ENCODE data around the gene PRG2. TPM values are rescaled to one million over a fixed set of nuclear protein-coding genes. Genes with fewer than 3 reads are reported as not detected.
"Not testable (repeated sequence)": the region's sequence is repeated elsewhere in the genome, so short reads cannot be mapped to it uniquely, and the experiment has no call there.

PRG2 gene
- total RNA-seq, 2 experiments from 2014 or later = 1.8 to 2.2 TPM

DNA sequence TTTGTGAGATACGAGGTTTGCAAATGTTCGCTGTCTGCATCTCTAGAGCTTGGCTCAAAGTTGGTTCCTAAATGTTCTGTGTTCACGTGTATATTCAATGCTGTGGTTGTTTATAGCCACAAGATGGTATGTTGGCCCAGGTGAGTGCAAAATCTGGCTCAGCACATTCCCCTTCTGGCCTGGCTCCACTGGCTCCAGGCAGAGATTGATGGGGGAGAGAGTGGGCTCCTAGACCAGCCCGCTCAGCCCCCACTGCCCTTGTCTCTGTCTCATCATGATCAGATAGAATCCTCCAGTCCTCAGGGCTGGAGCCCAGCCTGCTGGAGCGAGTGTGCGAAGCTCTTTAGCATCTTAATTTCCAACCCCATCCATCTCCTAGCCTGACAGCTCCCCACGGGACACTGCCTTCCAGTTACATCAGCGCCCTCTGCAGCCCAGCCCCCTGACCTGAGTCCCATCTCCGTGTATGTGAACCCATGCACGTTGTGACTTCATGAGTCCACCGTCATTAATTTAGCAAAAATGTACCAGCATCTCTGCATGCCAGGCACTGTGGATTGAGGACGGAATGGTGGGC lies 50.3 kb downstream of the PRG2 start:
- intact Hi-C loops (cut with micrococcal nuclease) = loop anchor here (5.0 to 10.0 kb wide), 2 partner anchors 462 to 495 kb away; no protein-coding TSS in a partner anchor
- no peaks in the 10 kb centered on the region for H3K36me3 Mint-ChIP-seq
- ChIA-PET POLR2A (no interaction called here), CTCF (interaction anchor here (0.7 to 1.4 kb wide), 3 partner anchors 152 to 305 kb away, joined by 3 to 8 read pairs (median 3); no protein-coding TSS in a partner anchor)
- no peaks in the 10 kb centered on the region for H3K27me3 Mint-ChIP-seq
- no peak overlapping the region for H3K27ac Mint-ChIP-seq
- no peak overlapping the region for H3K4me3 Mint-ChIP-seq
- H3K9me3 Mint-ChIP-seq = no peaks in the 10 kb centered on the region
- no peak for DNase-seq
- H3K4me1 Mint-ChIP-seq (ENCODE audit: low read depth) = peaks cover 10% of the 10 kb centered on the region

- no peak overlapping the region for H3K27ac Mint-ChIP-seq
- intact Hi-C loops (cut with micrococcal nuclease) = loop anchor here (5.0 kb wide), 2 partner anchors 228 to 308 kb away; partner anchors contain the start of genes UBE2L6 and YPEL4
- CTCF ChIA-PET = interaction anchor here (1.4 to 4.8 kb wide), 2 partner anchors 14 to 305 kb away, joined by 8 to 28 read pairs; partner anchors contain the start of gene TNKS1BP1
- no peak for DNase-seq
- H3K4me1 Mint-ChIP-seq (ENCODE audit: low read depth) = peaks cover 17% of the 10 kb centered on the region
- H3K4me3 Mint-ChIP-seq = no peak overlapping the region
- POLR2A ChIA-PET = interaction anchor here (0.6 kb wide), 1 partner anchor 126 kb away, joined by 3 read pairs; no protein-coding TSS in a partner anchor
- H3K36me3 Mint-ChIP-seq = peaks cover 5% of the 10 kb centered on the region
- H3K9me3 Mint-ChIP-seq = no peaks in the 10 kb centered on the region
- H3K27me3 Mint-ChIP-seq = no peaks in the 10 kb centered on the region
Measured at GRCh38 chr11:57339328-57339727, 51.1 kb downstream of the PRG2 start.

- no peak within 1 kb of the TSS for H3K27ac Mint-ChIP-seq
- H3K4me1 Mint-ChIP-seq (ENCODE audit: low read depth) = peaks cover 29% of the 10 kb centered on the region
- intact Hi-C loops (cut with micrococcal nuclease) = loop anchor here (5.0 kb wide), 2 partner anchors 229 to 309 kb away; partner anchors contain the start of genes UBE2L6 and YPEL4
- ChIA-PET POLR2A (no interaction called here), CTCF (interaction anchor here (0.7 to 4.8 kb wide), 5 partner anchors 13 to 303 kb away, joined by 3 to 28 read pairs (median 3); partner anchors contain the start of gene TNKS1BP1)
- no peak within 1 kb of the TSS for H3K4me3 Mint-ChIP-seq
- peaks cover 12% of the 10 kb centered on the region for H3K36me3 Mint-ChIP-seq
- H3K27me3 Mint-ChIP-seq = no peaks in the 10 kb centered on the region
- DNase-seq = no peak
- H3K9me3 Mint-ChIP-seq = no peaks in the 10 kb centered on the region
Measured at GRCh38 chr11:57338142-57338541, 52.3 kb downstream of the PRG2 start, which contains the start of gene P2RX3. Gene P2RX3, plus strand, starts transcription at chr11:57338352. Its CDS starts 199 bp downstream, at chr11:57338551.

- H3K4me1 Mint-ChIP-seq (ENCODE audit: low read depth) = peaks cover 39% of the 10 kb centered on the region
- H3K9me3 Mint-ChIP-seq, H3K27me3 Mint-ChIP-seq, DNase-seq: not testable (repeated sequence)
- peak overlapping the region; percentile 98 for H3K27ac Mint-ChIP-seq
- peaks cover 24% of the 10 kb centered on the region for H3K36me3 Mint-ChIP-seq
- intact Hi-C loops (cut with micrococcal nuclease) = loop anchor here (1.0 to 5.0 kb wide), 3 partner anchors 193 to 310 kb away; partner anchors contain the start of genes TIMM10, UBE2L6 and YPEL4
- ChIA-PET CTCF (interaction anchor here (0.6 to 4.8 kb wide), 4 partner anchors 9 to 190 kb away, joined by 3 to 28 read pairs (median 6); partner anchors contain the start of gene TNKS1BP1), POLR2A (interaction anchor here (0.9 kb wide), 1 partner anchor 11 kb away, joined by 4 read pairs; the partner anchor contains the start of gene TNKS1BP1)
- peak overlapping the region; percentile 91 for H3K4me3 Mint-ChIP-seq
Measured at GRCh38 chr11:57336856-57337255, 53.6 kb downstream of the PRG2 start.

Other genes with a start within 250 kb of the PRG2 start
- gene LRRC55, start 208.7 kb downstream of the PRG2 start, total RNA-seq = not detected
- not detected for gene APLNR, start 153.4 kb downstream of the PRG2 start, total RNA-seq
- 10 to 100 TPM; 14.0 to 15.1 TPM for gene TNKS1BP1, start 65.7 kb downstream of the PRG2 start, total RNA-seq
- 100 to 1,000 TPM; 256 to 262 TPM for gene SSRP1, start 54.8 kb downstream of the PRG2 start, total RNA-seq
- not detected for gene P2RX3, start 52.3 kb downstream of the PRG2 start, total RNA-seq
- gene PRG3, start 9.5 kb downstream of the PRG2 start, total RNA-seq = not detected
- gene SLC43A3, start 36.5 kb upstream of the PRG2 start, total RNA-seq = 100 to 1,000 TPM; 170 to 186 TPM
- gene RTN4RL2, start 69.9 kb upstream of the PRG2 start, total RNA-seq = under 1 TPM; 0.36 to 0.51 TPM
- 10 to 100 TPM; 23.1 to 23.3 TPM for gene SLC43A1, start 125.1 kb upstream of the PRG2 start, total RNA-seq
- gene TIMM10, start 140.1 kb upstream of the PRG2 start, total RNA-seq = 100 to 1,000 TPM; 131 to 134 TPM
- not detected for gene SMTNL1, start 146.9 kb upstream of the PRG2 start, total RNA-seq
- 100 to 1,000 TPM; 152 to 162 TPM for gene UBE2L6, start 177.0 kb upstream of the PRG2 start, total RNA-seq
- gene SERPING1, start 207.0 kb upstream of the PRG2 start, total RNA-seq = under 1 TPM in 1 of 2 experiments, not detected in 1; 0.43 TPM

All from activated CD4-positive, alpha-beta memory T cell treated with anti-CD3 and anti-CD28 coated beads for 36 hours (primary cell).